Transverse colon (tissue), 4 donors: ENCODE measurements around the gene HRH2. TPM values are rescaled to one million over a fixed set of nuclear protein-coding genes. Genes with fewer than 3 reads are reported as not detected.

Experiments
- DNase-seq: peaks from one replicate; pipeline ENCODE4 v3.0.0-alpha.2; 2019
- H3K27ac ChIP-seq, 4 donors: fragments of 200-600 bp; sonication (generic); 2 replicates each; pipeline ENCODE4 v1.5.1; 2016 to 2018; ENCODE audit warnings: inconsistent platforms in 4 of 4
- H3K27me3 ChIP-seq: fragments of 200-600 bp; sonication (generic); 2 replicates; pipeline ENCODE4 v1.5.1; 2017; ENCODE audit warnings: inconsistent platforms
- H3K36me3 ChIP-seq, 4 donors: fragments of 200-600 bp; sonication (generic); 2 replicates each; pipeline ENCODE4 v1.5.1; 2017 to 2019; ENCODE audit warnings: inconsistent platforms in 4 of 4
- H3K4me1 ChIP-seq, 4 donors: fragments of 200-600 bp; sonication (generic); 2 replicates each; pipeline ENCODE4 v1.5.1; 2017 to 2020; ENCODE audit warnings: inconsistent platforms in 4 of 4
- H3K4me3 ChIP-seq, 4 donors: fragments of 200-600 bp; sonication (generic); 1 replicate in 1 of 4; 2 replicates in 3 of 4; pipeline versions ENCODE4 v1.5.1 to v1.6.1; 2017 to 2019; ENCODE audit warnings: inconsistent platforms in 4 of 4
- H3K9me3 ChIP-seq, 2 donors: fragments of 200-600 bp; sonication (generic); 2 replicates each; pipeline ENCODE4 v1.5.1; 2017 to 2019; ENCODE audit warnings: inconsistent platforms in 2 of 2
- EP300 ChIP-seq: sonication (generic); formaldehyde crosslinking; IDR thresholded peaks from one replicate; pipeline ENCODE4 v1.6.1; 2017; ENCODE audit warnings: antibody characterized with exemption, low read depth
- POLR2A ChIP-seq: fragments of 450-650 bp; IDR thresholded peaks from one replicate; pipeline ENCODE4 v1.6.1; 2016; ENCODE audit warnings: antibody characterized with exemption, mild to moderate bottlenecking, moderate library complexity
- POLR2AphosphoS5 ChIP-seq, 3 donors: sonication (generic); formaldehyde crosslinking; IDR thresholded peaks; one replicate each; pipeline ENCODE4 v1.6.1; 2016; ENCODE audit warnings: antibody characterized with exemption in 3 of 3
- WGBS, 2 donors: methylation state at CpG; one replicate each; pipeline ENCODE4 v1.1.5; 2018; ENCODE audit warnings: low coverage in 1 of 2; 5-methylcytosine and 5-hydroxymethylcytosine counted together
- in situ Hi-C, 4 donors: fragments of 200-750 bp; cut with MboI; loops; one replicate each; pipeline versions ENCODE4 v1.15.0 to v1.15.1; 2017; ENCODE audit warnings: low sequenced_read_pairs in 3 of 4, low pct_ligation_motif_present in 1 of 4, low pct_unique_long_range_greater_than_20kb in 1 of 4
- intact Hi-C: fragments of 100-400 bp; cut with DNase I; formaldehyde crosslinking; loops from one replicate; pipeline ENCODE4 v1.15.1; 2023; ENCODE audit warnings: low total_unique reads
- total RNA-seq, 4 donors: library from RNA; depleted of rRNA; stranded (reverse); fragments of >200 nt; gene quantifications; one replicate each; pipeline ENCODE4 v1.1.0, GENCODE V29; 2016
- TF ChIP-seq, protein P1 (sequence below), 5 experiments: fragments of 200-600 bp in 3 of 5; fragments of 450-650 bp in 2 of 5; sonication (generic) in 3 of 5; IDR thresholded peaks; 1 replicate in 2 of 5; 2 replicates in 3 of 5; pipeline ENCODE4 v1.5.1; 2016 to 2017; ENCODE audit warnings: antibody characterized with exemption in 5 of 5, inconsistent platforms in 3 of 5, mild to moderate bottlenecking in 2 of 5, moderate library complexity in 1 of 5

Gene HRH2
- total RNA-seq, 4 donors from 2014 or later = 0.20 to 1.5 (median 0.74) TPM

DNA sequence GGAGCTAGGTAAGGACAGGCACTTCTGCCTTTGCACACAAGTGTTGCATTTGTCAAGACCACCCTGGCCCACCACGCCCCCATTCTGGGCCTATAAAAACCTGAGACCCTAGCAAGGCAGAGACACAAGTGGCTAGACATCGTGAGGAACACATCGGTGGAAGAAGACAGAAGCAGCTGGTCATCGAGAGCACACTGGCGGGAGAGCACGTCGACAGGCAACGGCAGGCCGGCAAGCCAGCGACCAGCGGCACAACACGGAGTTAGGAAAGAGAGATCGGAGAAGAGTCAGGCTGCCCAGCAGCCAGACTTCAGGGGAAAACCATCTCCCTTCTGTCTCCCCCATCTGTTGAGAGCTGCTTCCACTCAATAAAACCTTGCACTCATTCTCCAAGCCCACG lies 76.1 kb downstream of the HRH2 start:
- in situ Hi-C loops = loop anchor here in 1 of 4 donors (25.0 kb wide), 1 partner anchor 603 kb away; no protein-coding TSS in a partner anchor
- H3K9me3 ChIP-seq = no peaks in the 10 kb centered on the region
- peaks cover 24% of the 10 kb centered on the region for H3K27me3 ChIP-seq
- no peak for DNase-seq
- H3K4me1 ChIP-seq = no peaks in the 10 kb centered on the region
- 83 to 86% methylated on average over 12 to 14 of the region's 14 CpGs for WGBS, 2 donors
- no peaks in the 10 kb centered on the region for H3K36me3 ChIP-seq
- no peak overlapping the region for H3K27ac ChIP-seq
- H3K4me3 ChIP-seq = no peak overlapping the region
- intact Hi-C loops = no loop called here
- no peak for TF ChIP-seq POLR2AphosphoS5 (IDR thresholded peaks at IDR 0.05)
- TF ChIP-seq, protein P1, sequence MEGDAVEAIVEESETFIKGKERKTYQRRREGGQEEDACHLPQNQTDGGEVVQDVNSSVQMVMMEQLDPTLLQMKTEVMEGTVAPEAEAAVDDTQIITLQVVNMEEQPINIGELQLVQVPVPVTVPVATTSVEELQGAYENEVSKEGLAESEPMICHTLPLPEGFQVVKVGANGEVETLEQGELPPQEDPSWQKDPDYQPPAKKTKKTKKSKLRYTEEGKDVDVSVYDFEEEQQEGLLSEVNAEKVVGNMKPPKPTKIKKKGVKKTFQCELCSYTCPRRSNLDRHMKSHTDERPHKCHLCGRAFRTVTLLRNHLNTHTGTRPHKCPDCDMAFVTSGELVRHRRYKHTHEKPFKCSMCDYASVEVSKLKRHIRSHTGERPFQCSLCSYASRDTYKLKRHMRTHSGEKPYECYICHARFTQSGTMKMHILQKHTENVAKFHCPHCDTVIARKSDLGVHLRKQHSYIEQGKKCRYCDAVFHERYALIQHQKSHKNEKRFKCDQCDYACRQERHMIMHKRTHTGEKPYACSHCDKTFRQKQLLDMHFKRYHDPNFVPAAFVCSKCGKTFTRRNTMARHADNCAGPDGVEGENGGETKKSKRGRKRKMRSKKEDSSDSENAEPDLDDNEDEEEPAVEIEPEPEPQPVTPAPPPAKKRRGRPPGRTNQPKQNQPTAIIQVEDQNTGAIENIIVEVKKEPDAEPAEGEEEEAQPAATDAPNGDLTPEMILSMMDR (IDR thresholded peaks at IDR 0.05) = no peak
- TF ChIP-seq EP300 = no peak
- no peak for TF ChIP-seq POLR2A

DNA sequence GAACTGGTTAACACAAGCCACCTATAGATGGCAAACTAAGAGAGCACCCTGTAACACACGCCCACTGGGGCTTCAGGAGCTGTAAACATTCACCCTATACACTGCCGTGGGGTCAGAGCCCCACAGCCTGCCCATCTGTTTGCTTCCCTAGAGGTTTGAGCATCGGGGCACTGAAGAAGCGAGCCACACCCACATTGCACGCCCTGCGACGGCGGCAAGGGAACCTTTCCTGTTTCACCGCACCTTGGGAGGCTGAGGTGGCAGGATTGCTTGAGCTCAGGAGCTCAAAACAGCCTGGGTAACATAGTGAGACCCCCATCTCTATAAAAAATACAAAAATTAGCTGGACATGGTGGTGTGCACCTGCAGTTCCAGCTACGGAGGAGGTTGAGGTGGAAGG lies 76.6 kb downstream of the HRH2 start:
- no peak overlapping the region for H3K4me3 ChIP-seq
- no peaks in the 10 kb centered on the region for H3K9me3 ChIP-seq
- TF ChIP-seq POLR2AphosphoS5 (IDR thresholded peaks at IDR 0.05) = no peak
- TF ChIP-seq EP300 = no peak
- TF ChIP-seq, protein P1 (IDR thresholded peaks at IDR 0.05) = no peak
- H3K27me3 ChIP-seq = peaks cover 19% of the 10 kb centered on the region
- intact Hi-C loops = no loop called here
- no peaks in the 10 kb centered on the region for H3K4me1 ChIP-seq
- no peak overlapping the region for H3K27ac ChIP-seq
- in situ Hi-C loops = loop anchor here in 1 of 4 donors (25.0 kb wide), 1 partner anchor 603 kb away; no protein-coding TSS in a partner anchor
- H3K36me3 ChIP-seq = no peaks in the 10 kb centered on the region
- no peak for DNase-seq
- WGBS, 2 donors = 70% methylated on average over 10 of the region's 10 CpGs; no CpG with 5 or more reads in 1 of the 2 donors

DNA sequence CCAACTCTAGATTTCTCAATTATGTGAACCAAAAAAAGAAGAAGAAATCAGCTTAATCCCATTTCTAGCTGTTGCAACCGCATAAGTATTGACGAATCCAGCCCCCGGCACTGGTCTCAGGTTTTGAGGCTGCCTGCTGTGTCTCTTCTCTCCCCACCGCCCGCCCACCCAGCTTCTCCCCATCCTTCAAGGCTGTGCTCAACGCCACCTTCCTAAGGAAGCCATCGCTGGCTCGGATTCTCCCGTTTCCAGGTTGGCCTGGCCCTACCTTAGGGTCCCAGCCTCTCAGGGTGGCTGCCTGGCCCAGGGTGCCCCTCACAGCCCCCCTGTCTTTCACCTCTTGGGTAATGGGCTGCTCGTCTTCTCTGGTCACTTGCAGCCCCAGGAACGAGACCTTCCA lies 77.8 kb downstream of the HRH2 start:
- Histone ChIP-seq H3K4me1 (no peaks in the 10 kb centered on the region), H3K27me3 (peaks cover 15% of the 10 kb centered on the region), H3K36me3 (no peaks in the 10 kb centered on the region), H3K9me3 (no peaks in the 10 kb centered on the region), H3K27ac (no peak overlapping the region), H3K4me3 (no peak overlapping the region)
- DNase-seq = no peak
- WGBS, 2 donors = 80 to 83% methylated on average over 2 to 11 of the region's 11 CpGs
- intact Hi-C loops (no loop called here), in situ Hi-C loops (loop anchor here in 1 of 4 donors (25.0 kb wide), 1 partner anchor 602 kb away; no protein-coding TSS in a partner anchor)
- TF ChIP-seq POLR2A (no peak), POLR2AphosphoS5 (IDR thresholded peaks at IDR 0.05) (no peak), EP300 (no peak)
- TF ChIP-seq, protein P1 (IDR thresholded peaks at IDR 0.05) = no peak

DNA sequence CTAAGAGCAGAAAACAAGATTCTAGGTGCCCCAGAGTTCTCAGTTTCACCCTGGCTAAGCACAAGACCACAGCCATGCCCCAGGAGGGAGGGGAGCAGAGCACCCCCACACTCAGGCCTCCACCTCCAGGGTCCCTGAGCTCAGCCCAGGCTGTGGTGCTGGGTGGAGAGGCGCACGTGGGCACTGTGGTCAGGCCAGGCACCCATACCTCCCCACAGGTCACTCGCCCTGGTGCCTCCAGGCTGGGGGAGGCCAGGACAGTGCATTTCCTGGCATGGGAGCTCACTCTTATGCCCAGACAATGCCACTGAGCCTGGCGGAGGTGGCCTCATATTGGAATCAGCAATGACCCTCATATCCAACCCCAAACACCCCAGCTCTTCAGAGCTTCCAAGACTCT lies 78.8 kb downstream of the HRH2 start:
- Histone ChIP-seq H3K36me3 (no peaks in the 10 kb centered on the region), H3K4me3 (no peak overlapping the region), H3K4me1 (no peaks in the 10 kb centered on the region), H3K27ac (no peak overlapping the region), H3K27me3 (peaks cover 14% of the 10 kb centered on the region), H3K9me3 (no peaks in the 10 kb centered on the region)
- in situ Hi-C loops = loop anchor here in 1 of 4 donors (25.0 kb wide), 1 partner anchor 601 kb away; no protein-coding TSS in a partner anchor
- TF ChIP-seq EP300 (no peak), POLR2AphosphoS5 (IDR thresholded peaks at IDR 0.05) (no peak), POLR2A (no peak)
- TF ChIP-seq, protein P1 (IDR thresholded peaks at IDR 0.05) = no peak
- 81% methylated on average over 4 of the region's 4 CpGs; no CpG with 5 or more reads in 1 of the 2 donors for WGBS, 2 donors
- DNase-seq = no peak
- intact Hi-C loops = no loop called here
